Lower leg skin (tissue), 4 donors: ENCODE measurements around the gene ZNF428. TPM values are rescaled to one million over a fixed set of nuclear protein-coding genes. Genes with fewer than 3 reads are reported as not detected.

Experiments used
- DNase-seq, 2 donors: peaks; one replicate each; pipeline ENCODE4 v3.0.0-alpha.2; 2019; ENCODE audit warnings: low spot score in 2 of 2
- H3K4me3 ChIP-seq: fragments of 200-600 bp; sonication (generic); 2 replicates; pipeline ENCODE4 v1.5.1; 2017; ENCODE audit warnings: mild to moderate bottlenecking, low read depth; ENCODE audit not compliant: poor library complexity, severe bottlenecking
- POLR2A ChIP-seq, 2 donors: fragments of 450-650 bp; IDR thresholded peaks; one replicate each; pipeline ENCODE4 v1.6.1; 2016 to 2017; ENCODE audit warnings: antibody characterized with exemption in 2 of 2, mild to moderate bottlenecking in 1 of 2, moderate library complexity in 1 of 2
- WGBS, 2 donors: methylation state at CpG; one replicate each; pipeline ENCODE4 v1.1.5; 2018; 5-methylcytosine and 5-hydroxymethylcytosine counted together
- intact Hi-C: fragments of 100-400 bp; cut with DNase I; formaldehyde crosslinking; loops from one replicate; pipeline ENCODE4 v1.15.0; 2023; ENCODE audit warnings: low total_unique reads
- total RNA-seq, 4 donors: library from RNA; depleted of rRNA; stranded (reverse); fragments of >200 nt; gene quantifications; one replicate each; pipeline ENCODE4 v1.1.0, GENCODE V29; 2016
- TF ChIP-seq, protein P1 (sequence below), 3 donors: fragments of 450-650 bp; IDR thresholded peaks; one replicate each; pipeline ENCODE4 v1.5.1; 2016; ENCODE audit warnings: antibody characterized with exemption in 3 of 3, mild to moderate bottlenecking in 3 of 3, moderate library complexity in 2 of 3

ZNF428 gene
- total RNA-seq, 4 donors from 2014 or later: 5.3 to 27.3 (median 15.1) TPM

GRCh38 chr19:43633520-43633919, 14.1 kb upstream of the ZNF428 start:
- intact Hi-C loops: no loop called here
- 70 to 85% methylated on average over 4 of the region's 4 CpGs for WGBS, 2 donors
- H3K4me3 ChIP-seq: no peak overlapping the region
- TF ChIP-seq, protein P1, sequence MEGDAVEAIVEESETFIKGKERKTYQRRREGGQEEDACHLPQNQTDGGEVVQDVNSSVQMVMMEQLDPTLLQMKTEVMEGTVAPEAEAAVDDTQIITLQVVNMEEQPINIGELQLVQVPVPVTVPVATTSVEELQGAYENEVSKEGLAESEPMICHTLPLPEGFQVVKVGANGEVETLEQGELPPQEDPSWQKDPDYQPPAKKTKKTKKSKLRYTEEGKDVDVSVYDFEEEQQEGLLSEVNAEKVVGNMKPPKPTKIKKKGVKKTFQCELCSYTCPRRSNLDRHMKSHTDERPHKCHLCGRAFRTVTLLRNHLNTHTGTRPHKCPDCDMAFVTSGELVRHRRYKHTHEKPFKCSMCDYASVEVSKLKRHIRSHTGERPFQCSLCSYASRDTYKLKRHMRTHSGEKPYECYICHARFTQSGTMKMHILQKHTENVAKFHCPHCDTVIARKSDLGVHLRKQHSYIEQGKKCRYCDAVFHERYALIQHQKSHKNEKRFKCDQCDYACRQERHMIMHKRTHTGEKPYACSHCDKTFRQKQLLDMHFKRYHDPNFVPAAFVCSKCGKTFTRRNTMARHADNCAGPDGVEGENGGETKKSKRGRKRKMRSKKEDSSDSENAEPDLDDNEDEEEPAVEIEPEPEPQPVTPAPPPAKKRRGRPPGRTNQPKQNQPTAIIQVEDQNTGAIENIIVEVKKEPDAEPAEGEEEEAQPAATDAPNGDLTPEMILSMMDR (IDR thresholded peaks at IDR 0.05): no peak
- no peak for TF ChIP-seq POLR2A (IDR thresholded peaks at IDR 0.05)
- no peak for DNase-seq

- TF ChIP-seq POLR2A (IDR thresholded peaks at IDR 0.05): no peak
- TF ChIP-seq, protein P1 (IDR thresholded peaks at IDR 0.05): no peak
- no peak overlapping the region for H3K4me3 ChIP-seq
- intact Hi-C loops: no loop called here
- whole genome bisulfite sequencing, 2 donors: 89 to 92% methylated on average over 5 of the region's 5 CpGs
- no peak for DNase-seq
Measured at GRCh38 chr19:43631491-43631890, 12.1 kb upstream of the ZNF428 start.

GRCh38 chr19:43628646-43629326, 9.4 kb upstream of the ZNF428 start:
- DNase-seq: no peak
- H3K4me3 ChIP-seq: no peak overlapping the region
- intact Hi-C loops: no loop called here
- WGBS, 2 donors: 85 to 97% methylated on average over 3 of the region's 3 CpGs
- TF ChIP-seq POLR2A (IDR thresholded peaks at IDR 0.05): no peak
- TF ChIP-seq, protein P1 (IDR thresholded peaks at IDR 0.05): no peak

GRCh38 chr19:43626838-43627237, 7.4 kb upstream of the ZNF428 start:
- TF ChIP-seq, protein P1 (IDR thresholded peaks at IDR 0.05): no peak
- TF ChIP-seq POLR2A (IDR thresholded peaks at IDR 0.05): no peak
- 73 to 75% methylated on average over 17 of the region's 17 CpGs for WGBS, 2 donors
- no peak overlapping the region for H3K4me3 ChIP-seq
- DNase-seq: no peak
- intact Hi-C loops: no loop called here

DNA sequence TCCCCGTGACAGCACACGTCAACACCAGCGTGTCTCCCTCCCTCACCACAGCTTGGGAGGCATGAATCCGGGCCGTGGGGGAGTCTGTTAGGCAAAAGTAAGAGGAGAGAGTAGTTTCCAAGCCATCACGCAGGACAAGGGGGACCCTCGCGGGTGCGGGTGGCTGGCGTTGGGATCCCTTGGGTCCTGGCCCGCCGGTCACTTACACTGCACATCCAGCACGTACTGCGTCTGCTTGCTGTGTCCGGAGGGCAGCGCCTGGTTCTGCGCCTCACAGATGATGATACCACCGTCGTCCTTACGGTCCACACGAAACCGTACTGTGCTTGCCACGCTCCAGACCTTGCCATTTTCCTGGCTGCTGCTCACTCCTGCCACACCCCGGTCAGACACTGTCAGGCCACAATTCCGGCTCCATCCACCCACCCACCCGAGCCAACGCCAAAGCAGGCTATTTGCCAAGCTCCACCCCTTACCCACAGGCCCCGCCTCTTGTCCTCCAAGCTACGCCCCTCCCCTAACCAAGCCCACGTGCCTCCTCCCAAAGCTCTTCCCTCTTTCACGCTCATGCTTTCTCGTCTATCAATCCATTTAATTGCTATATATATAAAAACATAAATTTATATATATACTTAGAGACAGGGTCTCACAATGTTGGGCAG, 6.6 kb upstream of the ZNF428 start:
- no peak for DNase-seq
- TF ChIP-seq, protein P1 (IDR thresholded peaks at IDR 0.05): no peak
- TF ChIP-seq POLR2A (IDR thresholded peaks at IDR 0.05): no peak
- no peak overlapping the region for H3K4me3 ChIP-seq
- WGBS, 2 donors: 76 to 79% methylated on average over 32 of the region's 32 CpGs
- intact Hi-C loops: no loop called here
